Mucosa of descending colon (tissue), 3 donors: ENCODE results near the gene PCBP3. TPM values are rescaled to one million over a fixed set of nuclear protein-coding genes. Genes with fewer than 3 reads are reported as not detected.

Experiments used
- ATAC-seq: fragments of 200-7000 bp; cut with Tn5 transposase; one replicate; pipeline ENCODE4 v1.9.1; 2020; ENCODE audit warnings: mild to moderate bottlenecking, moderate library complexity
- DNase-seq, 3 donors: peaks; one replicate each; pipeline ENCODE4 v3.0.0-alpha.2; 2020
- H3K36me3 ChIP-seq: fragments of 200-600 bp; one replicate; pipeline ENCODE4 v1.8.0; 2021; ENCODE audit warnings: low read depth, mild to moderate bottlenecking
- H3K4me1 ChIP-seq: fragments of 200-600 bp; one replicate; pipeline ENCODE4 v1.8.0; 2021; ENCODE audit warnings: low read depth, mild to moderate bottlenecking
- H3K4me3 ChIP-seq: fragments of 200-600 bp; one replicate; pipeline ENCODE4 v1.8.0; 2021; ENCODE audit warnings: mild to moderate bottlenecking
- H3K9me3 ChIP-seq: fragments of 200-600 bp; one replicate; pipeline ENCODE4 v1.8.0; 2021; ENCODE audit warnings: mild to moderate bottlenecking
- CTCF ChIP-seq: fragments of 200-600 bp; IDR thresholded peaks from one replicate; pipeline ENCODE4 v1.8.0; 2022; ENCODE audit warnings: antibody characterized with exemption, mild to moderate bottlenecking
- intact Hi-C, 2 donors: fragments of 100-400 bp; cut with DNase I in 1 of 2; cut with micrococcal nuclease in 1 of 2; formaldehyde crosslinking; loops; one replicate each; pipeline versions ENCODE4 v1.11.0 to v1.11.1; 2022; cut with DNase I, micrococcal nuclease
- total RNA-seq, 3 donors: library from RNA; stranded (reverse); fragmentation: NEBNext Ultra II Directional in 2 of 3; extraction: Animal tissue kit (Norgen Biotek cat#: 25700) in 2 of 3; gene quantifications; one replicate each; pipeline versions ENCODE4 v1.2.1 to v1.2.4, GENCODE V29; 2021 to 2023
- donor health status: DM: no; HTN: no; CAD: no; lungs with moderate emphysema.
- donor health status: DM: no; HTN: no; CAD: no.
- donor health status: DM: no; HTN: yes; CAD: no.

PCBP3 gene
- total RNA-seq, 3 donors from 2014 or later: 4.5 to 18.4 (median 7.6) TPM

- DNase-seq (no peak), ATAC-seq (no peak)
- Histone ChIP-seq H3K9me3 (no peaks in the 10 kb centered on the region), H3K36me3 (no peaks in the 10 kb centered on the region), H3K4me3 (no peak overlapping the region), H3K4me1 (no peaks in the 10 kb centered on the region)
- no peak for TF ChIP-seq CTCF
- intact Hi-C loops: no loop called here
Observed at GRCh38 chr21:45921917-45922316, 278.4 kb downstream of the PCBP3 start.

- H3K4me3 ChIP-seq: no peak overlapping the region
- DNase-seq (no peak), ATAC-seq (no peak)
- no peaks in the 10 kb centered on the region for H3K9me3 ChIP-seq
- intact Hi-C loops: no loop called here
- no peaks in the 10 kb centered on the region for H3K36me3 ChIP-seq
- TF ChIP-seq CTCF: no peak
- H3K4me1 ChIP-seq: no peaks in the 10 kb centered on the region
Observed at GRCh38 chr21:45922648-45923047, 279.1 kb downstream of the PCBP3 start.

- intact Hi-C loops: no loop called here
- peak; percentile 22 for TF ChIP-seq CTCF
- peak; percentile 77 for ATAC-seq
- no peaks in the 10 kb centered on the region for H3K9me3 ChIP-seq
- H3K4me1 ChIP-seq: no peaks in the 10 kb centered on the region
- DNase-seq: peak in 2 of 3 donors; percentile 53 to 56
- H3K36me3 ChIP-seq: no peaks in the 10 kb centered on the region
- H3K4me3 ChIP-seq: no peak overlapping the region
Observed at GRCh38 chr21:45923146-45923545, 279.6 kb downstream of the PCBP3 start.

GRCh38 chr21:45926281-45926680, 282.8 kb downstream of the PCBP3 start:
- Histone ChIP-seq H3K4me3 (no peak overlapping the region), H3K9me3 (no peaks in the 10 kb centered on the region), H3K4me1 (no peaks in the 10 kb centered on the region), H3K36me3 (no peaks in the 10 kb centered on the region)
- ATAC-seq (no peak), DNase-seq (no peak)
- intact Hi-C loops: no loop called here
- TF ChIP-seq CTCF: no peak

- Histone ChIP-seq H3K9me3 (no peaks in the 10 kb centered on the region), H3K36me3 (no peaks in the 10 kb centered on the region), H3K4me3 (no peak overlapping the region), H3K4me1 (no peaks in the 10 kb centered on the region)
- intact Hi-C loops: no loop called here
- no peak for DNase-seq
- ATAC-seq: no peak
- TF ChIP-seq CTCF: no peak
Observed at GRCh38 chr21:45927032-45927431, 283.5 kb downstream of the PCBP3 start.
